Glutamatergic neuron (in vitro differentiated cells): Measurements from ENCODE around the gene TICAM2. TPM values are rescaled to one million over a fixed set of nuclear protein-coding genes. Genes with fewer than 3 reads are reported as not detected.

Experiments used
- DNase-seq: peaks from one replicate; pipeline ENCODE4 v3.0.0; 2022
- H3K27ac Mint-ChIP-seq: one replicate; pipeline ENCODE4 v1.8.0; 2020; ENCODE audit warnings: mild to moderate bottlenecking, mixed read lengths, inconsistent platforms; ENCODE audit not compliant: unreplicated experiment
- H3K27me3 Mint-ChIP-seq: one replicate; pipeline ENCODE4 v1.8.0; 2020; ENCODE audit warnings: mild to moderate bottlenecking, moderate library complexity, mixed read lengths, inconsistent platforms; ENCODE audit not compliant: unreplicated experiment
- H3K36me3 Mint-ChIP-seq: one replicate; pipeline ENCODE4 v1.8.0; 2020; ENCODE audit warnings: mild to moderate bottlenecking, mixed read lengths, inconsistent platforms; ENCODE audit not compliant: unreplicated experiment
- H3K4me1 Mint-ChIP-seq: one replicate; pipeline ENCODE4 v1.8.0; 2020; ENCODE audit warnings: mild to moderate bottlenecking, low read depth, mixed read lengths, inconsistent platforms; ENCODE audit not compliant: unreplicated experiment
- H3K4me3 Mint-ChIP-seq: one replicate; pipeline ENCODE4 v1.8.0; 2020; ENCODE audit warnings: mild to moderate bottlenecking, mixed read lengths, inconsistent platforms; ENCODE audit not compliant: unreplicated experiment
- H3K9me3 Mint-ChIP-seq: one replicate; pipeline ENCODE4 v1.8.0; 2020; ENCODE audit warnings: mild to moderate bottlenecking, moderate library complexity, mixed read lengths, inconsistent platforms; ENCODE audit not compliant: unreplicated experiment
- CTCF ChIP-seq: fragments of 200-600 bp; sonication (generic); IDR thresholded peaks from one replicate; pipeline ENCODE4 v1.5.0; 2021; ENCODE audit not compliant: partially characterized antibody, unreplicated experiment
- total RNA-seq: library from RNA; stranded (reverse); fragmentation: NEBNext Ultra II Directional; extraction: Animal tissue kit (Norgen Biotek cat#: 25700); gene quantifications from one replicate; pipeline ENCODE4 v1.2.1, GENCODE V29; 2021; ENCODE audit not compliant: unreplicated experiment

The TICAM2 gene
- total RNA-seq, 1 donor from 2014 or later = 0.42 TPM

GRCh38 chr5:115579747-115580173, 22.5 kb downstream of the TICAM2 start:
- H3K36me3 Mint-ChIP-seq = no peaks in the 10 kb centered on the region
- H3K27me3 Mint-ChIP-seq = no peaks in the 10 kb centered on the region
- H3K4me1 Mint-ChIP-seq = no peaks in the 10 kb centered on the region
- TF ChIP-seq CTCF = no peak
- H3K27ac Mint-ChIP-seq = no peak overlapping the region
- no peak overlapping the region for H3K4me3 Mint-ChIP-seq
- H3K9me3 Mint-ChIP-seq = no peaks in the 10 kb centered on the region
- no peak for DNase-seq

GRCh38 chr5:115579216-115579615, 23.1 kb downstream of the TICAM2 start:
- Mint-ChIP-seq H3K36me3 (no peaks in the 10 kb centered on the region), H3K27me3 (no peaks in the 10 kb centered on the region), H3K27ac (no peak overlapping the region), H3K4me1 (no peaks in the 10 kb centered on the region), H3K9me3 (no peaks in the 10 kb centered on the region), H3K4me3 (no peak overlapping the region)
- DNase-seq = no peak
- TF ChIP-seq CTCF = no peak

GRCh38 chr5:115578657-115579056, 23.6 kb downstream of the TICAM2 start:
- Mint-ChIP-seq H3K27ac (no peak overlapping the region), H3K4me1 (no peaks in the 10 kb centered on the region)

GRCh38 chr5:115577741-115578140, 24.5 kb downstream of the TICAM2 start:
- Mint-ChIP-seq H3K4me3 (no peak overlapping the region), H3K36me3 (no peaks in the 10 kb centered on the region), H3K27ac (no peak overlapping the region), H3K9me3 (no peaks in the 10 kb centered on the region), H3K27me3 (no peaks in the 10 kb centered on the region), H3K4me1 (no peaks in the 10 kb centered on the region)
- DNase-seq = no peak
- no peak for TF ChIP-seq CTCF

More at GRCh38 chr5:115578657-115579056, 23.6 kb downstream of the TICAM2 start:
- no peak for TF ChIP-seq CTCF
- DNase-seq = no peak
- no peaks in the 10 kb centered on the region for H3K9me3 Mint-ChIP-seq
- no peak overlapping the region for H3K4me3 Mint-ChIP-seq
- no peaks in the 10 kb centered on the region for H3K36me3 Mint-ChIP-seq
- H3K27me3 Mint-ChIP-seq = no peaks in the 10 kb centered on the region

GRCh38 chr5:115577329-115577728, 24.9 kb downstream of the TICAM2 start:
- H3K4me3 Mint-ChIP-seq = no peak overlapping the region
- no peaks in the 10 kb centered on the region for H3K27me3 Mint-ChIP-seq
- no peaks in the 10 kb centered on the region for H3K9me3 Mint-ChIP-seq
- no peak for TF ChIP-seq CTCF
- no peak overlapping the region for H3K27ac Mint-ChIP-seq
- no peaks in the 10 kb centered on the region for H3K4me1 Mint-ChIP-seq
- no peaks in the 10 kb centered on the region for H3K36me3 Mint-ChIP-seq
- DNase-seq = no peak
